ENCODE measurements around the gene PHACTR3. TPM values are rescaled to one million over a fixed set of nuclear protein-coding genes. Genes with fewer than 3 reads are reported as not detected.

PHACTR3 gene
- polyA plus RNA-seq, 1 donor (not counting 4 experiments of a cell fraction or from before 2014, with no cell fraction given) = 2.6 TPM

GRCh38 chr20:59765599-59766177 is 161.3 kb downstream of the PHACTR3 start:
- dilution Hi-C loops (cut with MboI; ENCODE audit: extremely low pct_ligation_motif_present, low sequenced_read_pairs) = no loop called here
- H3K9me3 ChIP-seq (ENCODE audit: control insufficient read depth, low read depth, low read length) = no peaks in the 10 kb centered on the region
- FAIRE-seq = no peak

GRCh38 chr20:59767656-59768055 is 163.3 kb downstream of the PHACTR3 start:
- Histone ChIP-seq H4K20me1 (ENCODE audit: control insufficient read depth, extremely low read depth, insufficient read depth, low read length) (no peaks in the 10 kb centered on the region), H3K4me2 (ENCODE audit: control insufficient read depth, extremely low read depth, insufficient read depth, low read depth, low read length) (no peak overlapping the region), H3K79me2 (ENCODE audit: control insufficient read depth, insufficient read depth, low read length) (no peaks in the 10 kb centered on the region), H3K4me3 (ENCODE audit: control insufficient read depth in 2 of 3, extremely low read depth in 1 of 3, insufficient read depth in 2 of 3, low read depth in 1 of 3, low read length in 3 of 3) (no peak overlapping the region), H3K9me3 (ENCODE audit: control insufficient read depth, low read depth, low read length) (no peaks in the 10 kb centered on the region), H3K4me1 (ENCODE audit: control insufficient read depth, extremely low read depth, insufficient read depth, low read length) (no peaks in the 10 kb centered on the region), H3K27ac (ENCODE audit: control insufficient read depth, insufficient read depth, low read length) (no peak overlapping the region), H3K9me1 (ENCODE audit: control insufficient read depth, extremely low read depth, insufficient read depth, low read length) (no peaks in the 10 kb centered on the region), H3K36me3 (ENCODE audit: control insufficient read depth in 2 of 2, extremely low read depth in 1 of 2, insufficient read depth in 2 of 2, low read length in 2 of 2) (no peaks in the 10 kb centered on the region), H2AFZ (ENCODE audit: control insufficient read depth, low read length) (no peak overlapping the region), H3K27me3 (ENCODE audit: control insufficient read depth, extremely low read depth, insufficient read depth, low read length) (peaks cover 6% of the 10 kb centered on the region), H3K9ac (ENCODE audit: control insufficient read depth, extremely low read depth, insufficient read depth, low read length) (no peak overlapping the region)
- DNase-seq (ENCODE audit: low read depth, low spot score) (no peak), FAIRE-seq (peak; percentile 63)
- dilution Hi-C loops (cut with MboI; ENCODE audit: extremely low pct_ligation_motif_present, low sequenced_read_pairs) = no loop called here
- TF ChIP-seq EZH2 (IDR thresholded peaks at IDR 0.05; ENCODE audit: low read length) = no peak
- TF ChIP-seq, protein P1, sequence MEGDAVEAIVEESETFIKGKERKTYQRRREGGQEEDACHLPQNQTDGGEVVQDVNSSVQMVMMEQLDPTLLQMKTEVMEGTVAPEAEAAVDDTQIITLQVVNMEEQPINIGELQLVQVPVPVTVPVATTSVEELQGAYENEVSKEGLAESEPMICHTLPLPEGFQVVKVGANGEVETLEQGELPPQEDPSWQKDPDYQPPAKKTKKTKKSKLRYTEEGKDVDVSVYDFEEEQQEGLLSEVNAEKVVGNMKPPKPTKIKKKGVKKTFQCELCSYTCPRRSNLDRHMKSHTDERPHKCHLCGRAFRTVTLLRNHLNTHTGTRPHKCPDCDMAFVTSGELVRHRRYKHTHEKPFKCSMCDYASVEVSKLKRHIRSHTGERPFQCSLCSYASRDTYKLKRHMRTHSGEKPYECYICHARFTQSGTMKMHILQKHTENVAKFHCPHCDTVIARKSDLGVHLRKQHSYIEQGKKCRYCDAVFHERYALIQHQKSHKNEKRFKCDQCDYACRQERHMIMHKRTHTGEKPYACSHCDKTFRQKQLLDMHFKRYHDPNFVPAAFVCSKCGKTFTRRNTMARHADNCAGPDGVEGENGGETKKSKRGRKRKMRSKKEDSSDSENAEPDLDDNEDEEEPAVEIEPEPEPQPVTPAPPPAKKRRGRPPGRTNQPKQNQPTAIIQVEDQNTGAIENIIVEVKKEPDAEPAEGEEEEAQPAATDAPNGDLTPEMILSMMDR (optimal IDR thresholded peaks at IDR 0.05 in 1 of 3, IDR thresholded peaks at IDR 0.05 in 1 of 3, conservative IDR thresholded peaks at IDR 0.05 in 1 of 3; ENCODE audit: extremely low read depth in 1 of 3, insufficient read depth in 2 of 3, low read length in 3 of 3) = no peak

More at GRCh38 chr20:59765599-59766177, 161.3 kb downstream of the PHACTR3 start:
- no peaks in the 10 kb centered on the region for H3K36me3 ChIP-seq (ENCODE audit: control insufficient read depth in 2 of 2, extremely low read depth in 1 of 2, insufficient read depth in 2 of 2, low read length in 2 of 2)
- DNase-seq (ENCODE audit: low read depth, low spot score) = no peak
- H3K79me2 ChIP-seq (ENCODE audit: control insufficient read depth, insufficient read depth, low read length) = no peaks in the 10 kb centered on the region
- no peaks in the 10 kb centered on the region for H3K27me3 ChIP-seq (ENCODE audit: control insufficient read depth, extremely low read depth, insufficient read depth, low read length)
- no peaks in the 10 kb centered on the region for H3K4me1 ChIP-seq (ENCODE audit: control insufficient read depth, extremely low read depth, insufficient read depth, low read length)
- no peak overlapping the region for H3K27ac ChIP-seq (ENCODE audit: control insufficient read depth, insufficient read depth, low read length)
- TF ChIP-seq, protein P1 (optimal IDR thresholded peaks at IDR 0.05 in 1 of 3, IDR thresholded peaks at IDR 0.05 in 1 of 3, conservative IDR thresholded peaks at IDR 0.05 in 1 of 3; ENCODE audit: extremely low read depth in 1 of 3, insufficient read depth in 2 of 3, low read length in 3 of 3) = no peak
- TF ChIP-seq EZH2 (IDR thresholded peaks at IDR 0.05; ENCODE audit: low read length) = no peak
- H3K9me1 ChIP-seq (ENCODE audit: control insufficient read depth, extremely low read depth, insufficient read depth, low read length) = no peaks in the 10 kb centered on the region
- no peak overlapping the region for H3K4me3 ChIP-seq (ENCODE audit: control insufficient read depth in 2 of 3, extremely low read depth in 1 of 3, insufficient read depth in 2 of 3, low read depth in 1 of 3, low read length in 3 of 3)
- H3K9ac ChIP-seq (ENCODE audit: control insufficient read depth, extremely low read depth, insufficient read depth, low read length) = no peak overlapping the region
- no peaks in the 10 kb centered on the region for H4K20me1 ChIP-seq (ENCODE audit: control insufficient read depth, extremely low read depth, insufficient read depth, low read length)
- H3K4me2 ChIP-seq (ENCODE audit: control insufficient read depth, extremely low read depth, insufficient read depth, low read depth, low read length) = no peak overlapping the region
- no peak overlapping the region for H2AFZ ChIP-seq (ENCODE audit: control insufficient read depth, low read length)
